Dedifferentiated amniotic fluid mesenchymal stem cell (primary cell): ENCODE results near the gene ZNF735.
"Not testable (repeated sequence)": the region's sequence is repeated elsewhere in the genome, so short reads cannot be mapped to it uniquely, and the experiment has no call there.

ENCODE experiments used
- DNase-seq: peaks from one replicate; pipeline ENCODE4 v3.0.0-alpha.2; 2016; ENCODE audit errors: extremely low spot score

Gene ZNF735

GRCh38 chr7:64206903-64207302, at the start of gene ZNF735:
TSS of gene ZNF735 (plus strand) at chr7:64207203. CDS start at chr7:64207203, 0 bp downstream.
- no peak for DNase-seq

GRCh38 chr7:64170974-64171373, 36.0 kb upstream of the ZNF735 start:
- DNase-seq = not testable (repeated sequence)

- no peak for DNase-seq
Measured at GRCh38 chr7:64174328-64174727, 32.7 kb upstream of the ZNF735 start.

- DNase-seq = no peak
Measured at GRCh38 chr7:64174941-64175340, 32.1 kb upstream of the ZNF735 start.

- DNase-seq = no peak
Measured at GRCh38 chr7:64180989-64181388, 26.0 kb upstream of the ZNF735 start.

- DNase-seq = no peak
Measured at GRCh38 chr7:64181586-64181985, 25.4 kb upstream of the ZNF735 start.

- DNase-seq = no peak
Measured at GRCh38 chr7:64182036-64182790, 24.8 kb upstream of the ZNF735 start.

- no peak for DNase-seq
Measured at GRCh38 chr7:64183126-64183742, 23.8 kb upstream of the ZNF735 start.

GRCh38 chr7:64183827-64184372, 23.1 kb upstream of the ZNF735 start:
- DNase-seq = no peak

GRCh38 chr7:64184376-64184775, 22.6 kb upstream of the ZNF735 start:
- no peak for DNase-seq

- DNase-seq = no peak
Measured at GRCh38 chr7:64187408-64187807, 19.6 kb upstream of the ZNF735 start.

GRCh38 chr7:64192148-64192704, 14.8 kb upstream of the ZNF735 start:
- no peak for DNase-seq

- no peak for DNase-seq
Measured at GRCh38 chr7:64192775-64193174, 14.2 kb upstream of the ZNF735 start.

- not testable (repeated sequence) for DNase-seq
Measured at GRCh38 chr7:64219710-64220298, 12.8 kb downstream of the ZNF735 start.

- no peak for DNase-seq
Measured at GRCh38 chr7:64223366-64223765, 16.4 kb downstream of the ZNF735 start.

- DNase-seq = not testable (repeated sequence)
Measured at GRCh38 chr7:64228174-64228573, 21.2 kb downstream of the ZNF735 start, which contains the start of gene ZNF679. TSS of gene ZNF679 (plus strand) at chr7:64228474. CDS start at chr7:64249118, 20,644 bp downstream.

- no peak for DNase-seq
Measured at GRCh38 chr7:64266341-64266919, 59.4 kb downstream of the ZNF735 start.
